Thymus (tissue), 14 donors: ENCODE results near the gene SQSTM1. TPM values are rescaled to one million over a fixed set of nuclear protein-coding genes. Genes with fewer than 3 reads are reported as not detected.

Source experiments
- DNase-seq, 9 donors: peaks; one replicate each; pipeline ENCODE4 v3.0.0-alpha.2; 2013; ENCODE audit warnings: low spot score in 9 of 9, low read depth in 6 of 9, missing footprints in 1 of 9
- H3K27ac ChIP-seq, 2 donors: one replicate each; pipeline ENCODE4 v1.5.1; 2013; ENCODE audit warnings: control low read depth in 1 of 2, low read depth in 1 of 2, low read length in 1 of 2, mild to moderate bottlenecking in 1 of 2, moderate library complexity in 1 of 2
- H3K27me3 ChIP-seq, 2 donors: one replicate each; pipeline ENCODE4 v1.5.1; 2013; ENCODE audit warnings: low read length in 1 of 2; ENCODE audit not compliant: control insufficient read depth in 2 of 2, insufficient read depth in 1 of 2
- H3K36me3 ChIP-seq, 2 donors: one replicate each; pipeline ENCODE4 v1.5.1; 2013; ENCODE audit warnings: low read length in 1 of 2, mild to moderate bottlenecking in 1 of 2, moderate library complexity in 1 of 2; ENCODE audit not compliant: control insufficient read depth in 2 of 2, insufficient read depth in 2 of 2
- H3K4me1 ChIP-seq, 2 donors: one replicate each; pipeline ENCODE4 v1.5.1; 2013; ENCODE audit warnings: low read length in 2 of 2; ENCODE audit not compliant: control insufficient read depth in 2 of 2, insufficient read depth in 2 of 2
- H3K4me3 ChIP-seq, 2 donors: one replicate each; pipeline ENCODE4 v1.5.1; 2013; ENCODE audit warnings: low read length in 2 of 2, control low read depth in 1 of 2, mild to moderate bottlenecking in 1 of 2
- H3K9me3 ChIP-seq, 2 donors: one replicate each; pipeline ENCODE4 v1.5.1; 2013; ENCODE audit warnings: low read length in 1 of 2, mild to moderate bottlenecking in 1 of 2; ENCODE audit not compliant: control insufficient read depth in 2 of 2, insufficient read depth in 1 of 2
- WGBS: extraction: QIAGEN DNeasy Blood & Tissue Kit; methylation state at CpG from one replicate; pipeline ENCODE4 v1.1.7; 2013; 5-methylcytosine and 5-hydroxymethylcytosine counted together
- long read RNA-seq, 10 donors: transcript quantifications; one replicate each; lab custom pipeline, GENCODE V29; 2026
- polyA plus RNA-seq: library from polyadenylated mRNA; stranded (reverse); fragments of 200-250 nt; gene quantifications from one replicate; pipeline ENCODE4 v1.2.3, GENCODE V29; 2013
- total RNA-seq: library from RNA; stranded (reverse); fragments of 120-200 nt; gene quantifications from one replicate; pipeline ENCODE4 v1.2.4, GENCODE V29; 2013
- donor health status: healthy.

Gene SQSTM1
- 97.9 TPM for total RNA-seq
- 253 TPM for polyA plus RNA-seq
- long read RNA-seq, donor 1, partial matches to known transcripts = 0 of 3 reads
- long read RNA-seq, donor 1, other reads (novel, unspliced or antisense) = 0 of 3 reads
- long read RNA-seq, donor 2 = 0 reads
- long read RNA-seq, donor 3, transcript SQSTM1-202 (8 exons, 2,986 nt) = major isoform, 42 of 55 reads
- long read RNA-seq, donor 3, partial matches to known transcripts = 12 of 55 reads
- long read RNA-seq, donor 3, other reads (novel, unspliced or antisense) = 0 of 55 reads
- long read RNA-seq, donor 4, transcript SQSTM1-202 (8 exons, 2,986 nt) = major isoform, 13 of 16 reads
- long read RNA-seq, donor 4, partial matches to known transcripts = 0 of 16 reads
- long read RNA-seq, donor 4, other reads (novel, unspliced or antisense) = 0 of 16 reads
- long read RNA-seq, donor 5, transcript SQSTM1-202 (8 exons, 2,986 nt) = major isoform, 39 of 84 reads
- long read RNA-seq, donor 5, transcript SQSTM1-210 (3 exons, 921 nt) = minor isoform, 5 of 84 reads
- long read RNA-seq, donor 5, partial matches to known transcripts = 22 of 84 reads
- long read RNA-seq, donor 5, other reads (novel, unspliced or antisense) = 15 of 84 reads
- long read RNA-seq, donor 6, transcript SQSTM1-202 (8 exons, 2,986 nt) = major isoform, 24 of 266 reads
- long read RNA-seq, donor 6, partial matches to known transcripts = 239 of 266 reads
- long read RNA-seq, donor 6, other reads (novel, unspliced or antisense) = 0 of 266 reads
- long read RNA-seq, donor 7, transcript SQSTM1-202 (8 exons, 2,986 nt) = major isoform, 24 of 34 reads
- long read RNA-seq, donor 7, partial matches to known transcripts = 5 of 34 reads
- long read RNA-seq, donor 7, other reads (novel, unspliced or antisense) = 0 of 34 reads
- long read RNA-seq, donor 8, transcript SQSTM1-202 (8 exons, 2,986 nt) = major isoform, 10 of 71 reads
- long read RNA-seq, donor 8, partial matches to known transcripts = 60 of 71 reads
- long read RNA-seq, donor 8, other reads (novel, unspliced or antisense) = 0 of 71 reads
- long read RNA-seq, donor 9, transcript SQSTM1-202 (8 exons, 2,986 nt) = major isoform, 16 of 16 reads
- long read RNA-seq, donor 9, partial matches to known transcripts = 0 of 16 reads
- long read RNA-seq, donor 9, other reads (novel, unspliced or antisense) = 0 of 16 reads
- long read RNA-seq, donor 10, transcript SQSTM1-202 (8 exons, 2,986 nt) = major isoform, 19 of 35 reads
- long read RNA-seq, donor 10, partial matches to known transcripts = 15 of 35 reads
- long read RNA-seq, donor 10, other reads (novel, unspliced or antisense) = 0 of 35 reads

GRCh38 chr5:179820483-179821297, at the start of gene SQSTM1:
Gene SQSTM1 (plus strand): TSS chr5:179820905. CDS start chr5:179820937, 32 bp downstream.
- peak in 6 of 9 donors; percentile 73 to 90 (median 82) for DNase-seq
- Histone ChIP-seq H3K4me3 (peak within 1 kb of the TSS; percentile 59 to 72), H3K27me3 (peaks cover 28 to 49% of the 10 kb centered on the region in 2 donors), H3K27ac (peak within 1 kb of the TSS; percentile 89 to 97), H3K9me3 (peaks cover 0 to under 1% of the 10 kb centered on the region in 2 donors), H3K4me1 (peaks cover 15 to 46% of the 10 kb centered on the region in 2 donors), H3K36me3 (peaks cover 24% of the 10 kb centered on the region in 2 donors)
- under 1% methylated on average over 81 of the region's 81 CpGs for WGBS

- Histone ChIP-seq H3K27ac (no peak overlapping the region), H3K9me3 (no peaks in the 10 kb centered on the region), H3K36me3 (peaks cover 88 to 93% of the 10 kb centered on the region in 2 donors), H3K27me3 (no peaks in the 10 kb centered on the region), H3K4me1 (no peaks in the 10 kb centered on the region), H3K4me3 (no peak overlapping the region)
- WGBS = 94% methylated on average over 4 of the region's 4 CpGs
- DNase-seq = no peak
These were observed 49.3 kb upstream of the SQSTM1 start for GRCh38 chr5:179771311-179771895.

GRCh38 chr5:179772351-179772750, 48.4 kb upstream of the SQSTM1 start:
- DNase-seq = no peak
- H3K36me3 ChIP-seq = peaks cover 85 to 92% of the 10 kb centered on the region in 2 donors
- no peaks in the 10 kb centered on the region for H3K4me1 ChIP-seq
- no peaks in the 10 kb centered on the region for H3K27me3 ChIP-seq
- no peak overlapping the region for H3K27ac ChIP-seq
- 98% methylated on average over 6 of the region's 6 CpGs for WGBS
- H3K4me3 ChIP-seq = no peak overlapping the region
- no peaks in the 10 kb centered on the region for H3K9me3 ChIP-seq

- no peaks in the 10 kb centered on the region for H3K27me3 ChIP-seq
- no peaks in the 10 kb centered on the region for H3K9me3 ChIP-seq
- no peaks in the 10 kb centered on the region for H3K4me1 ChIP-seq
- DNase-seq = no peak
- no peak overlapping the region for H3K27ac ChIP-seq
- H3K4me3 ChIP-seq = no peak overlapping the region
- peaks cover 87 to 88% of the 10 kb centered on the region in 2 donors for H3K36me3 ChIP-seq
- WGBS = over 99% methylated on average over 9 of the region's 9 CpGs
These were observed 47.0 kb upstream of the SQSTM1 start for GRCh38 chr5:179773686-179774040.

- no peaks in the 10 kb centered on the region for H3K9me3 ChIP-seq
- WGBS = over 99% methylated on average over 12 of the region's 12 CpGs
- H3K27ac ChIP-seq = no peak overlapping the region
- peaks cover 82 to 86% of the 10 kb centered on the region in 2 donors for H3K36me3 ChIP-seq
- H3K27me3 ChIP-seq = no peaks in the 10 kb centered on the region
- H3K4me3 ChIP-seq = no peak overlapping the region
- H3K4me1 ChIP-seq = no peaks in the 10 kb centered on the region
- DNase-seq = no peak
These were observed 46.3 kb upstream of the SQSTM1 start for GRCh38 chr5:179774442-179774841.

- no peaks in the 10 kb centered on the region for H3K27me3 ChIP-seq
- DNase-seq = no peak
- no peaks in the 10 kb centered on the region for H3K9me3 ChIP-seq
- H3K36me3 ChIP-seq = peaks cover 72 to 79% of the 10 kb centered on the region in 2 donors
- H3K4me3 ChIP-seq = no peak overlapping the region
- no peak overlapping the region for H3K27ac ChIP-seq
- no peaks in the 10 kb centered on the region for H3K4me1 ChIP-seq
- WGBS = 94% methylated on average over 11 of the region's 11 CpGs
These were observed 44.2 kb upstream of the SQSTM1 start for GRCh38 chr5:179776411-179776938.

- Histone ChIP-seq H3K27me3 (no peaks in the 10 kb centered on the region), H3K27ac (no peak overlapping the region), H3K4me1 (no peaks in the 10 kb centered on the region), H3K36me3 (peaks cover 64 to 74% of the 10 kb centered on the region in 2 donors), H3K9me3 (no peaks in the 10 kb centered on the region), H3K4me3 (no peak overlapping the region)
- no peak for DNase-seq
- WGBS = 97% methylated on average over 10 of the region's 10 CpGs
These were observed 43.2 kb upstream of the SQSTM1 start for GRCh38 chr5:179777456-179777855.

- Histone ChIP-seq H3K27me3 (no peaks in the 10 kb centered on the region), H3K27ac (no peak overlapping the region), H3K4me1 (no peaks in the 10 kb centered on the region), H3K4me3 (no peak overlapping the region), H3K9me3 (no peaks in the 10 kb centered on the region), H3K36me3 (peaks cover 62 to 71% of the 10 kb centered on the region in 2 donors)
- no peak for DNase-seq
- WGBS = 82% methylated on average over 9 of the region's 9 CpGs
These were observed 42.8 kb upstream of the SQSTM1 start for GRCh38 chr5:179777909-179778308.
